ENCODE measurements around the gene POLR2A.

Gene POLR2A

DNA sequence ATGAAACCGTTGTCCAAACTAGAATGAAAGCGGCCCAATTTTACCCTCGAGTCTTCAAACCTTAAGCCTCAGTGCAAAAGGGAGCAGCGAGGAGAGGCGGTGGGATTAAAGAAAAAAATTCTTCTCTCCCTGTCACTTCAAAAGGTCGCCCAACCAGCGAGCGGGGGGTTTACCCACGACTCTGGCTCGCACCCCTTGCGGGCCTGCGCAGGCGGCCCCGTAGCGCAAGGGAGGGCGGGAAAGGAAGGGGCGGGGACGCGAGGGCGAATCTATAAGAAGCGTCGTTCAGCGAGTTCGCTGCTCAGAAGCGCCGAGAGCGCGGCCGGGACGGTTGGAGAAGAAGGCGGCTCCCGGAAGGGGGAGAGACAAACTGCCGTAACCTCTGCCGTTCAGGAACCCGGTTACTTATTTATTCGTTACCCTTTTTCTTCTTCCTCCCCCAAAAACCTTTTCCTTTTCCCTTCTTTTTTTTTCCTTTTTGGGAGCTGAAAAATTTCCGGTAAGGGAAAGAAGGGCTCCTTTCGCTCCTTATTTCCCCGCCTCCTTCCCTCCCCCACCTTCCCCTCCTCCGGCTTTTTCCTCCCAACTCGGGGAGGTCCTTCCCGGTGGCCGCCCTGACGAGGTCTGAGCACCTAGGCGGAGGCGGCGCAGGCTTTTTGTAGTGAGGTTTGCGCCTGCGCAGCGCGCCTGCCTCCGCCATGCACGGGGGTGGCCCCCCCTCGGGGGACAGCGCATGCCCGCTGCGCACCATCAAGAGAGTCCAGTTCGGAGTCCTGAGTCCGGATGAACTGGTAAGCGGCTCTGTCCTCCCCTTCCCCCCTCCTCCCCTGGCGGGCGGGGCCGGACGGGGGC is at the start of gene POLR2A:
TSS of gene POLR2A (plus strand) at position 300 of the 852 bp plus-strand sequence.
- Mint-ChIP-seq H3K27me3 (no peaks in the 10 kb centered on the region), H3K36me3 (peaks cover 6% of the 10 kb centered on the region), H3K4me1 (peaks cover 76% of the 10 kb centered on the region), H3K9me3 (no peaks in the 10 kb centered on the region), H3K4me3 (peak within 1 kb of the TSS; percentile 99), H3K27ac (peak within 1 kb of the TSS; percentile 99)

DNA sequence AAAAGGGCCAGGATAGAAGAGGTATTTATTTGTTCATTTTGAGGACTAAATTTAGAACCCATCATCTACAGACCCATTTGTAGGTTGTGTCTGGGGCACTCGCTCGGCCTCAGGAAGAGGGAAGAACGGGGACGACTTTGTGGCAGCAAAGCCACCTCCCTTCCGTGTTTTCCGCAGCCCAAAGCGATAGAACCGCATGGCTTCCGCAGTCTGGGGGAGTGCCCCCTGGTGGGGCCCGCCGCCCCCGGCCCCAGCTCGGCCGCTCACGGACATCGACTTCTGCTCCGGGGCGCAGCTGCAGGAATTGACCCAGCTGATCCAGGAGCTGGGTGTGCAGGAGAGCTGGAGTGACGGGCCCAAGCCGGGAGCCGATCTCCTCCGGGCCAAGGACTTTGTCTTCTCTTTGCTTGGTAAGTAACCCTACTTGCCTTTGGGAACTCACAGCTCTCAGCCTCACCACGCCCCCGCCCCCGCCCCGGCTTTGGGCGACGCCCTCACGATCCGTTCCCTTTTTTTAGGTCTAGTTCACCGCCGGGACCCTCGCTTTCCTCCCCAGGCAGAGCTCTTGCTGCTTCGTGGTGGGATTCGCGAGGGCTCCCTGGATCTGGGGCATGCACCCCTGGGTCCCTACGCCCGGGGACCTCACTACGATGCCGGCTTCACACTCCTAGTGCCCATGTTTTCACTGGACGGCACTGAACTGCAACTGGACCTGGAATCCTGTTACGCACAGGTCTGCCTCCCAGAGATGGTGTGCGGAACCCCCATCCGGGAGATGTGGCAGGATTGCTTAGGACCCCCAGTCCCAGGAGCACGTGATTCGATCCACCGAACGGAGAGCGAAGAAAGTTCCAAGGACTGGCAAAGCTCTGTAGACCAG is 48.2 kb upstream of the POLR2A start:
- H3K4me1 Mint-ChIP-seq: peaks cover 38% of the 10 kb centered on the region
- H3K27me3 Mint-ChIP-seq: peaks cover 7% of the 10 kb centered on the region
- H3K27ac Mint-ChIP-seq: peak overlapping the region; percentile 95

DNA sequence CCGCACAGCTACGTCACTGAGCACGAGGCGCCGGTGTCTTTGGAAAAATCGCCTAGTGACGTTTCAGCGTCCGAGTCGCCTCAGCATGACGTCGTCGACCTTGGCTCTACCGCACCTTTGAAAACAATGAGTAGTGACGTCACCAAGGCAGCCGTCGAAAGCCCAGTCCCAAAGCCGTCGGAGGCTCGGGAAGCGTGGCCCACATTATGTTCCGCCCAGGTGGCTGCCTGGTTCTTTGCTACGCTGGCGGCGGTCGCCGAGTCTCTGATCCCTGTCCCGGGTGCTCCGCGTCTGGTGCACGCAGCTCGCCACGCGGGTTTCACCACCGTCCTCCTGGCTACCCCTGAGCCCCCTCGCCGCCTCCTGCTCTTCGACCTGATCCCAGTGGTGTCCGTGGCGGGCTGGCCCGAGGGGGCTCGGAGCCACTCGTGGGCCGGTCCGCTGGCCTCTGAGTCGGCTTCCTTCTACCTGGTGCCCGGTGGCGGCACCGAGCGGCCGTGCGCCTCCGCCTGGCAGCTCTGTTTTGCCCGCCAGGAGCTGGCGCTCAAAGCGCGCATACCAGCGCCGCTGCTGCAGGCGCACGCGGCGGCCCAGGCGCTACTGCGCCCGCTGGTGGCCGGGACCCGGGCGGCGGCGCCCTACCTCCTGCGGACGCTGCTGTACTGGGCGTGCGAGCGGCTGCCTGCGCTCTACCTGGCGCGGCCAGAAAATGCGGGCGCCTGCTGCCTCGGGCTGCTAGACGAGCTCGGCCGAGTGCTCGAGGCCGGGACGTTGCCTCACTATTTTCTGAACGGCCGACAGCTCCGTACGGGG is 47.4 kb upstream of the POLR2A start:
- H3K4me1 Mint-ChIP-seq: peaks cover 38% of the 10 kb centered on the region
- no peaks in the 10 kb centered on the region for H3K36me3 Mint-ChIP-seq
- H3K27me3 Mint-ChIP-seq: peaks cover 10% of the 10 kb centered on the region
- H3K9me3 Mint-ChIP-seq: no peaks in the 10 kb centered on the region
- peak overlapping the region; percentile 84 for H3K27ac Mint-ChIP-seq
- peak overlapping the region; percentile 96 for H3K4me3 Mint-ChIP-seq

More for the DNA sequence above, 48.2 kb upstream of the POLR2A start:
- peak overlapping the region; percentile 96 for H3K4me3 Mint-ChIP-seq
- no peaks in the 10 kb centered on the region for H3K9me3 Mint-ChIP-seq
- no peaks in the 10 kb centered on the region for H3K36me3 Mint-ChIP-seq

DNA sequence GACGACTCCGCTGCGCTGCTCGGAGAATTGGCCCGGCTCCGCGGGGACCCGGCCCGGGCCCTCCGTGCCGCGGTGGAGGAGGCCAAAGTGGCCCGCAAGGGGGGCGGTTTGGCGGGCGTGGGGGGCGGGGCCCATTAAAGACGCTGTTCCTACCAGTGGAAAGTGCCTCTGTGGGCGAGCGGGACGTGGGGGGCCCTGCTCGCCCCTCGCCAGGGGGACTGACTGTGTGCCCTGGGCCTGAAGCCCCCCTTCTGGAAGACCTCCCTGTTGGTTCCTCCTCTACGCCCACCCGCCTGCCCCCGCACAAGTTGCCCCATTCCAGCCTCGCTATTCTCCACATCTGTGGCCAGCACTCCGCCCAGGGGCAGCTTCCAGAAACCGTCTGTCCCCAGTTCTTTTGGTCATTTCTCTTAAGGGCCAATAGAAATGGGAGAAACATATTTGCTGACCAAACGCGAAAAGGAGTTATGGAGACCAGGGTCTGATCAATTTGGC is 46.8 kb upstream of the POLR2A start:
- peaks cover 38% of the 10 kb centered on the region for H3K4me1 Mint-ChIP-seq
- no peaks in the 10 kb centered on the region for H3K9me3 Mint-ChIP-seq
- H3K27ac Mint-ChIP-seq: peak overlapping the region; percentile 68

DNA sequence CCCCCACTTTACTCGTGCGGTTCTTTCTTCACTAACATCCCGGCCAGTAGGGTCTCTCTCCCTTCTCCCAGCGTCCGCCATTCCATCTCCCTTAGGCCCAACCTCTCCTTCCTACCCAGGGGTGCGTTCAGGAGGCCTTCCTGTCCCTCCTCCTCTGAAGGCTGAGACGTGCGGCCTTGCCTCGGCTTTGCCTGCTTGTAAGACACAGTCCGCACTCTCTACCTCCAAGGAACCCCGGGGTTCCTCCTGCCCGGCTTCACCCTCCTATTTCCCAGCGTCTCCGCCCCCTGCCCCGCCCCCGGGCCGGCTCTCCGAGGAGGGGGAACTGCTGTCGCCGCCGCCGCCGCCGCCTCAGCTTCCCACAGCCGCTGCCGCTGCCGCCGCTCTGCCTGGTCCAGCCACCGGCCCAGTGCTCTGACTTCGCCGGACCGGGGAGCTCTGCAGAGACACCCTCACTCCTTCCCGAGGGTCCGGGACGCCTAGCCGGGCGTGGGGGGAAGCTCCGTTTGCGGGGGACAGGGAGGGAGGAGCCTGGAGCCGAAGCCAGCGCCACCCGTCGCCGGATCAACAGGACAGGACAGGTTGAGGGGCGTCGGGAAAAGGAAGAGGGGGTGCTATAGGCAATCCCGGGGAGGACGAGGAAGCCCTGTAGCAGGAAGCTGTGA is 46.1 kb upstream of the POLR2A start:
- Mint-ChIP-seq H3K36me3 (no peaks in the 10 kb centered on the region), H3K27ac (peak overlapping the region; percentile 68), H3K4me3 (peak overlapping the region; percentile 88), H3K9me3 (no peaks in the 10 kb centered on the region), H3K4me1 (peaks cover 38% of the 10 kb centered on the region), H3K27me3 (peaks cover 20% of the 10 kb centered on the region)

More for the DNA sequence above, 46.8 kb upstream of the POLR2A start:
- Mint-ChIP-seq H3K27me3 (peaks cover 15% of the 10 kb centered on the region), H3K36me3 (no peaks in the 10 kb centered on the region), H3K4me3 (peak overlapping the region; percentile 88)

DNA sequence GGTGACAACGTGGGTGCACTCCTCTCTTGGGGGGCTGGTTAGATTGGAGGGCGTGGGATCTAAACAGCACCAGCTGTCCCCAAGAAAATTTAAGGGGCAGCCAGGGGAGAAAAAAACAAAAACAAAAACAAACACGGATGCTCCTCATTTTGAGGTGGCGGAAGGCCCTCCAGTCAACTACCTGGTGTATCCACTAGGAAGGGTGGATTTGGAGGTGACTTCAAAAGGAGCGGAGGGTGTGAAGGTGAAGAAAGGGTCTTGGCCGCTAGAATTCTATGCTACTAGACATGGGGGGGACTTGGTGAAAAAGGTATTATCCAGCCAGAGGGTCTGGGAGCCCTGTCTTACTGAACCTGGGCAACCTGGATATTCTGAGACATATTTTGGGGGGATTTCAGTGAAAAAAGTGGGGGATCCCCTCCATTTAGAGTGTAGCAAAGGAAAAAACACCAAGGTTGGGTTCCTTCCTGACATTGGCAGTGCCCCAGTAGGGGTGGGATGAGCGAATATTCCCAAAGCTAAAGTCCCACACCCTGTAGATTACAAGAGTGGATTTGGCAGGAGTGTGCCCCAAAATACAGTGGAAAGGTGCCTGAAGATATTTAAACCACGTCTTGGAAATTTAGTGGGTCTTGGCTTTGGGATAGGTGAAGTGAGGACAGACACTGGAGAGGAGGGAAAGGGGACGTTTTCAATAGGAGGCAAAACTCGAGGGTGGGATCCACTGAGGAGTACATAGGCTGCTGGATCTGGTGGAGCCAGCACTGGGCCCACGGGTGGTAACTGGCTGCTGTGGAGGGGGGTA is 45.3 kb upstream of the POLR2A start:
- peak overlapping the region; percentile 77 for H3K27ac Mint-ChIP-seq
- H3K36me3 Mint-ChIP-seq: no peaks in the 10 kb centered on the region
- no peaks in the 10 kb centered on the region for H3K9me3 Mint-ChIP-seq
- peaks cover 25% of the 10 kb centered on the region for H3K27me3 Mint-ChIP-seq
- H3K4me3 Mint-ChIP-seq: peak overlapping the region; percentile 88
- peaks cover 38% of the 10 kb centered on the region for H3K4me1 Mint-ChIP-seq

DNA sequence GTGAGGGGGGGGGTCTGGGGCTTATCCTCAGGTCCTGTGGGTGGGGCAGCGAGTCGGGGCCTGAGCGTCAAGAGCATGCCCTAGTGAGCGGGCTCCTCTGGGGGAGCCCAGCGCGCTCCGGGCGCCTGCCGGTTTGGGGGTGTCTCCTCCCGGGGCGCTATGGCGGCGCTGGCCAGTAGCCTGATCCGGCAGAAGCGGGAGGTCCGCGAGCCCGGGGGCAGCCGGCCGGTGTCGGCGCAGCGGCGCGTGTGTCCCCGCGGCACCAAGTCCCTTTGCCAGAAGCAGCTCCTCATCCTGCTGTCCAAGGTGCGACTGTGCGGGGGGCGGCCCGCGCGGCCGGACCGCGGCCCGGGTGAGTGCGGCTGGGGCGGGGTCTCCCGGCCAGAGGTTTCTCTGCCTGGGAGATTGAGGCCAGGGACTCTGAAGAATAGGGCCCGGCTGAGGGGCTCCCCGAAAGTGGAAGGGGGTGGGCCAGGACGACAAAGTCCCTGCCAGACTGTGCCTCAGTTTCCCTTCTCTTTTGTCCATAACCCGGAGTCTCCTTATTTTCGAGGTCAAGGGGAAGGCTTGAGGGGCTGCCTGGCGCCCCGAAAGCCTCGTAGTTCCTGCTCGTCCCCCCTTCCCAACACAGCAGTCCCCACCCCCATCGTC is 44.6 kb upstream of the POLR2A start, which contains the start of gene FGF11:
TSS of gene FGF11 (plus strand) at position 51 of the 651 bp plus-strand sequence. CDS start at position 160, 109 bp downstream.
- peak within 1 kb of the TSS; percentile 88 for H3K4me3 Mint-ChIP-seq
- H3K27ac Mint-ChIP-seq: peak within 1 kb of the TSS; percentile 77
- peaks cover 38% of the 10 kb centered on the region for H3K4me1 Mint-ChIP-seq
- H3K9me3 Mint-ChIP-seq: no peaks in the 10 kb centered on the region
- no peaks in the 10 kb centered on the region for H3K36me3 Mint-ChIP-seq
- H3K27me3 Mint-ChIP-seq: peaks cover 27% of the 10 kb centered on the region

DNA sequence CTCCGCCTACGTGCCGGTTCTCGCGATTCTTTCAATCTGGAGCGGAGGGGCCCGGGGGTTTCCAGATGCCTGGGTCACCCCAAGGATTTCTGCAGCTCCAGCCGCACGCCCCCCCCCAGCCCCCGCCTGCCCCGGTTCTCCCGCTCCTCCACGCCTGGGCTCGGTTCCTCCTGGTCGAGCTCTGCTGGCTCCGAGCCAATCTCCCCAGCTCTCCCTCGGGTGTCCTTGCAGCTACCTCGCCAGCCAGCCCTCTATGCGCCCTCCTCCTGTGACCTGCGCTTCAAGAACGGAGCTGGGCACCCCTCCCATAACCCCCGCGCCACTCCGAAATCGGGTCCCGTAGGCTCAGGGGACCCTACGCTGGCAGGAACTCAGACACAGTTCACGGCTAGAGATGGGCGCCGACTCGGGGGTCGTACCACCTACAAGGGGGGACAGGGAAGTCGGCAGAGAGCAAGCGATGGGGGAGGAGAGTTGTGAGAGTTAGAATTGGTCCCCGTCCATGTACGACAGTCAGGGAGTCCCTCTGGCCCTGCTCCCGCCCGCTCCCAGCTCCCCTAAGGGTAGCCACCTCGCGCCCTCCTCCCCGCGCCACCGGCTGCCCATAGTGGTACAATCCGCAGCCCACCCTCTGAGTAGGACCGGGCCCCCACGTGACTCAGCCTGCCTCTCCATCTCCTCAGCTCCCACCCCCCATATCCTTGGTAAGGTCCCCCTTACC is 43.9 kb upstream of the POLR2A start:
- H3K4me1 Mint-ChIP-seq: peaks cover 40% of the 10 kb centered on the region
- H3K9me3 Mint-ChIP-seq: no peaks in the 10 kb centered on the region
- peak overlapping the region; percentile 35 for H3K27ac Mint-ChIP-seq
- H3K36me3 Mint-ChIP-seq: no peaks in the 10 kb centered on the region
- H3K27me3 Mint-ChIP-seq: peaks cover 29% of the 10 kb centered on the region
- H3K4me3 Mint-ChIP-seq: peak overlapping the region; percentile 82

DNA sequence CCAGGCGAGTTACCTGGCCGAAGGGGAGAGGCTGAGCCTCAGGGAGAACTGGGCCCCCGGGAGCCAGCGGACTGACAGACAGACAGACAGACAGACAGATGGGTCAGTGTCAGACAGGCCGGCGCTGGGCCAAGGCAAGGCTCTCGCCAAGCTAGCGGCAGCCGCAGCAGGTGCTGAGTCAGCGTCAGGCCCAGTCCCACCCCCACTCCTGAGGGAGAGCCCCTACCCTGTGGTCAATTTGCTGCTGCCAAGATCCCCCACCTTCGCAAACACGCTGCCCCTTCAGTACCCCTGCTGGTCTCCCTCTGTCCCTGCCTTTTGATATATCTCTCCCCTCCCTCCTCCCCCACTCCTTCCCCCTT is 43.4 kb upstream of the POLR2A start:
- H3K4me3 Mint-ChIP-seq: peak overlapping the region; percentile 82
- no peaks in the 10 kb centered on the region for H3K9me3 Mint-ChIP-seq
- H3K36me3 Mint-ChIP-seq: no peaks in the 10 kb centered on the region
- peaks cover 46% of the 10 kb centered on the region for H3K4me1 Mint-ChIP-seq
- H3K27me3 Mint-ChIP-seq: peaks cover 34% of the 10 kb centered on the region
- no peak overlapping the region for H3K27ac Mint-ChIP-seq

DNA sequence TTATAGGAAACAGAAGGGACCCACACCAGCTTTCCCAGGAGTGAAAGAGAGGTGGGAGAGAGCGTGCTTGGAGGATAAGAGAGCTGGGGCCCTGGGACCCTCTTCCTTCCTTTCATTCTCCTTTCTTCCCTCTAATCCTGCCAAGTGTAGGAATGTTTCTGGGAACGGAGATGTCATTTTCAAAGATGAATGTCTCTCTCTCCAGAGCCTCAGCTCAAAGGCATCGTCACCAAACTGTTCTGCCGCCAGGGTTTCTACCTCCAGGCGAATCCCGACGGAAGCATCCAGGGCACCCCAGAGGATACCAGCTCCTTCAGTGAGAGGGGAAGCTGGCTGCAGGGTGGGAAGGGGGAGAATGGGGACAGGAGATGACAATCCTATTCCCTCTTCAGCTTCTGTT is 42.9 kb upstream of the POLR2A start:
- Mint-ChIP-seq H3K36me3 (no peaks in the 10 kb centered on the region), H3K4me1 (peaks cover 46% of the 10 kb centered on the region), H3K4me3 (no peak overlapping the region), H3K9me3 (no peaks in the 10 kb centered on the region), H3K27ac (no peak overlapping the region), H3K27me3 (peaks cover 36% of the 10 kb centered on the region)

DNA sequence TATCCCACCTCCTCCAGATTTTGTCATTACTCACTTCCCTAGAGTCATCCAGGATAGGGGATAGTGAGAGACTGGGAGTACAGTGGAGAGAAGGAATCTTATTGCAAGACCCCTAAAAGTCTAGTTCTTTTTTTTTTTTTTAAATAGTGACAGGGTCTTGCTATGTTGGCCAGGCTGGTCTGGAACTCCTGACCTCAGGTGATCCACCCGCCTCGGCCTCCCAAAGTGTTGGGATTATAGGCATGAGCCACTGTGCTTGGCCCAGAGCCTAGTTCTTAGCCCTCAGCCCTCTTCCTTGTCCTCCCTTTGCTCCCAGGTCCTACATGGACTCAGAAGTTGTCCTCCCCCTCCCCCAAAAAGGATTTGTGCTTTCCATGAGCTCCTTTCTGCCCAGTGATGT is 42.0 kb upstream of the POLR2A start:
- Mint-ChIP-seq H3K27me3 (peaks cover 39% of the 10 kb centered on the region), H3K36me3 (no peaks in the 10 kb centered on the region), H3K9me3 (no peaks in the 10 kb centered on the region), H3K4me3 (peak overlapping the region; percentile 8), H3K4me1 (peaks cover 41% of the 10 kb centered on the region), H3K27ac (peak overlapping the region; percentile 11)

DNA sequence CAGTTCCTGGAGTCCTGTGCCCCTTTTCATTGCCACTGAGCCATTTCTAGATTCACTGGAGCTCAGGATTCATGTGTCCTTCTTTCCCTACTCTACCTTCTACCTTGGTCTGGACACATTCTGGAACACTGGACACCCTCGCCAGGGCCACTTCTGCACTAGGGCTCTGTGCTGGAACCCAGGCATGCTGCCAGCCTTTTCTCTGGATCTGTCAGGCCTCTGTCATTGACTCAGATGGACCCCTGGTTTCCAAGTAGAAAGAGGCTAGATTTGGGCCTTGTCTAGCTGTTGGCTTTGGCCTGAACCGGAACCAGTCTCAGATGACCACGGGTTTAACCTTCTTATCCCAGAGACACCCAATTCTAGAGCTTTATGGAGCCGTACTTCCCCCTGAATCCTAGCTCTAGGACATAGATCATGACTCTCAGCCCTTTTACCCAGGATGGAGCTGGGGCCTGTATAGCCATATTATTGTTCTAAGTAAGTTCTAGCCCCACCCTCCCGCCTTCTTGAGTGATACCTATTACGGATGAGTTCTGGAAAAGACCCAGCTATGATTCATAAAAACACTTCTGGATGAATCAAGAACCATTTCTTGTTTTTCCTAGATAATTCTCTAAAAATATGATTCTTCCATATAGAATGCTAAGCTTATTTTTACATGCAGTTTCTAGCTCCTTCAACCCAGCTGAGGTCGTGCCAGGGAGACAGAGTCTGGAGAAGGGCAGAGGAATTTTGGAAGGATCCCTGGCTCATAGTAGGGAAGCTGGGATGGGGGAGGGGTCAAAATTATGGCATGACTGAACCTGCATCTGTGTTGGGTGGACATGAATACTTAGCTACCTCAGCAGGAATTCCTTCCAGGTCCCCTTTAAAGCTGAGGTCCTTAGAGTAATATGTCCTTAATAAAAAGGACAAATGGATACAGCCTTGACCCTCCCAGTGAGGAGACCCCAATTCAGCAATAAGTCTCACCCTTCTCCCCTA is 40.4 kb upstream of the POLR2A start:
- Mint-ChIP-seq H3K36me3 (peaks cover 8% of the 10 kb centered on the region), H3K9me3 (no peaks in the 10 kb centered on the region), H3K4me3 (no peak overlapping the region), H3K4me1 (peaks cover 35% of the 10 kb centered on the region), H3K27me3 (peaks cover 45% of the 10 kb centered on the region), H3K27ac (no peak overlapping the region)

Data from activated naive CD4-positive, alpha-beta T cell treated with anti-CD3 and anti-CD28 coated beads, Interleukin-2, amount 50 U/mL, for 24 hours (primary cell).